HFF-Myc (cell line): ENCODE results near the gene HSPG2.

Experiments
- DNase-seq: peaks from one replicate; pipeline ENCODE4 v3.0.0-alpha.2; 2011; ENCODE audit warnings: low read depth; ENCODE audit errors: extremely low read depth
- H3K4me3 ChIP-seq: replicated peaks from 2 replicates; pipeline ENCODE4 v1.5.1; 2011; ENCODE audit warnings: low read depth, mild to moderate bottlenecking, control low read depth, low read length
- CTCF ChIP-seq: IDR thresholded peaks from 2 replicates; pipeline ENCODE4 v1.5.1; 2012; ENCODE audit warnings: mild to moderate bottlenecking, low read depth, low read length, control low read depth; ENCODE audit errors: missing control alignments

Gene HSPG2

GRCh38 chr1:21775550-21775914 lies 161.6 kb downstream of the HSPG2 start:
- no peak overlapping the region for H3K4me3 ChIP-seq
- DNase-seq: no peak
- TF ChIP-seq CTCF: no peak

DNA sequence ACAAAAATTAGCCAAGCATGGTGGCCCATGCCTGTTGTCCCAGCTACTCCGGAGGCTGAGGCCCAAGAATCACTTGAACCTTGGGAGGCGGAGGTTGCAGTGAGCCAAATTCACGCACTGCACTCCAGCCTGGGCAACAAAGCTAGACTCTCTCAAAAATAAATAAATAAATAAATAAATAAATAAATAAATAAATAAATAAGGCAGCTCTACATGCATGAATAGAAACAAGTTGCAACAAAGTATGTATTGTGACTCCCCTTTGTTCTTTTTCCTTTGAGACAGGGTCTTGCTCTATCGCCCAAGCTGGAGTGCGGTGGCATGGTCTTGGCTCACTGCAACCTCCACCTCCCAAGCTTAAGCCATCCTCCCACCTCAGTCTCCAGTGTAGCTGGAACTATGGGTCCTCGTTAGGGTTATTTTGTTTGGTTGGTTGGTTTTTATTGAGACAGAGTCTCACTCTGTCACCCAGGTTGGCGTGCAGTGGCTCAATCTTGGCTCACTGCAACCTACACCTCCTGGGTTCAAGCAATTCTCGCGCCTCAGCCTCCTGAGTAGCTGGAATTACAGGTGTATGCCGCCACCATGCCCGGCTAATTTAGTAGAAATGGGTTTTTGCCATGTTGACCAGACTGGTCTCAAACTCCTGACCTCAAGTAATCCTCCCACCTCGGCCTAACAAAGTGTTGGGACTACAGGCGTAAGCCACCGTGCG lies 162.1 kb downstream of the HSPG2 start:
- TF ChIP-seq CTCF: no peak
- DNase-seq: no peak
- H3K4me3 ChIP-seq: no peak overlapping the region

DNA sequence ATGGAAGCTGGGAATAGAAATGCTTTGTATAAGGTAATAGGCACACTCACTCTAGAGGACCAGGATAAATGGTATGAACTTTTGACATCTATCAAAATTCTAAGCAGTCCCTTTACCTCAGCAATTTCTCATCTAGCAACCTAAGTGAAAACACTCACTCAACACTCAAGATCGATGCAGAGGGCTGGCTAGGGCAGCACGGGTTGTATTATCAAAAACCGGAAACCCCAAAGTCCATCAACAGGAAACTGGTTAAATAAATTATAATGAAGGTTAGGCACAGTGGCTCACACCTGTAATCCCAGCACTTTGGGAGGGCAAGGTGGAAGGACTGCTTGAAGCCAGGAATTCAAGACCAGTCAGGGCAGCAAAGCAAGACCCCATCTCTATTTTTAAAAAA lies 163.5 kb downstream of the HSPG2 start:
- DNase-seq: no peak
- H3K4me3 ChIP-seq: no peak overlapping the region
- no peak for TF ChIP-seq CTCF
